IPS DF 6.9 (cell line): ENCODE data around the gene CCDC34.

ENCODE experiments used
- DNase-seq: peaks from one replicate; pipeline ENCODE4 v3.0.0-alpha.2; 2013; ENCODE audit warnings: low read depth, low spot score
- H3K27ac ChIP-seq: one replicate; pipeline ENCODE4 v1.5.1; 2013; ENCODE audit warnings: low read length, control low read depth
- H3K27me3 ChIP-seq: 2 replicates; pipeline ENCODE4 v1.6.1; 2013; ENCODE audit warnings: mild to moderate bottlenecking, low read length; ENCODE audit not compliant: control insufficient read depth, insufficient read depth
- H3K36me3 ChIP-seq: 2 replicates; pipeline ENCODE4 v1.6.1; 2013; ENCODE audit warnings: low read length; ENCODE audit not compliant: control insufficient read depth, insufficient read depth
- H3K4me1 ChIP-seq: 2 replicates; pipeline ENCODE4 v1.6.1; 2013; ENCODE audit warnings: low read length; ENCODE audit not compliant: control insufficient read depth, insufficient read depth
- H3K4me3 ChIP-seq: 2 replicates; pipeline ENCODE4 v1.5.1; 2013; ENCODE audit warnings: mild to moderate bottlenecking, low read length
- H3K9me3 ChIP-seq: 2 replicates; pipeline ENCODE4 v1.6.1; 2013; ENCODE audit warnings: low read length, inconsistent platforms; ENCODE audit not compliant: control insufficient read depth, insufficient read depth
- WGBS: extraction: QIAGEN DNeasy Blood & Tissue Kit; methylation state at CpG from one replicate; pipeline ENCODE4 v1.1.7; 2013; ENCODE audit warnings: mixed read lengths, missing lambda C conversion rate; ENCODE audit not compliant: insufficient read length, insufficient coverage; 5-methylcytosine and 5-hydroxymethylcytosine counted together

Gene CCDC34

GRCh38 chr11:27392278-27393114 is 29.5 kb upstream of the CCDC34 start:
- DNase-seq = no peak
- H3K4me3 ChIP-seq = no peak overlapping the region
- H3K4me1 ChIP-seq = peaks cover 5% of the 10 kb centered on the region; the same call in 1 of the 2 replicates
- no CpG with 5 or more reads among the region's 4 CpGs for WGBS
- H3K36me3 ChIP-seq = no peaks in the 10 kb centered on the region
- no peaks in the 10 kb centered on the region for H3K9me3 ChIP-seq
- H3K27ac ChIP-seq = no peak overlapping the region
- no peaks in the 10 kb centered on the region for H3K27me3 ChIP-seq

GRCh38 chr11:27391331-27392015 is 28.5 kb upstream of the CCDC34 start:
- Histone ChIP-seq H3K27me3 (no peaks in the 10 kb centered on the region), H3K4me3 (no peak overlapping the region), H3K36me3 (no peaks in the 10 kb centered on the region), H3K27ac (no peak overlapping the region), H3K9me3 (no peaks in the 10 kb centered on the region), H3K4me1 (peaks cover 5% of the 10 kb centered on the region; the same call in 1 of the 2 replicates)
- no peak for DNase-seq
- WGBS = no CpG with 5 or more reads among the region's 5 CpGs

DNA sequence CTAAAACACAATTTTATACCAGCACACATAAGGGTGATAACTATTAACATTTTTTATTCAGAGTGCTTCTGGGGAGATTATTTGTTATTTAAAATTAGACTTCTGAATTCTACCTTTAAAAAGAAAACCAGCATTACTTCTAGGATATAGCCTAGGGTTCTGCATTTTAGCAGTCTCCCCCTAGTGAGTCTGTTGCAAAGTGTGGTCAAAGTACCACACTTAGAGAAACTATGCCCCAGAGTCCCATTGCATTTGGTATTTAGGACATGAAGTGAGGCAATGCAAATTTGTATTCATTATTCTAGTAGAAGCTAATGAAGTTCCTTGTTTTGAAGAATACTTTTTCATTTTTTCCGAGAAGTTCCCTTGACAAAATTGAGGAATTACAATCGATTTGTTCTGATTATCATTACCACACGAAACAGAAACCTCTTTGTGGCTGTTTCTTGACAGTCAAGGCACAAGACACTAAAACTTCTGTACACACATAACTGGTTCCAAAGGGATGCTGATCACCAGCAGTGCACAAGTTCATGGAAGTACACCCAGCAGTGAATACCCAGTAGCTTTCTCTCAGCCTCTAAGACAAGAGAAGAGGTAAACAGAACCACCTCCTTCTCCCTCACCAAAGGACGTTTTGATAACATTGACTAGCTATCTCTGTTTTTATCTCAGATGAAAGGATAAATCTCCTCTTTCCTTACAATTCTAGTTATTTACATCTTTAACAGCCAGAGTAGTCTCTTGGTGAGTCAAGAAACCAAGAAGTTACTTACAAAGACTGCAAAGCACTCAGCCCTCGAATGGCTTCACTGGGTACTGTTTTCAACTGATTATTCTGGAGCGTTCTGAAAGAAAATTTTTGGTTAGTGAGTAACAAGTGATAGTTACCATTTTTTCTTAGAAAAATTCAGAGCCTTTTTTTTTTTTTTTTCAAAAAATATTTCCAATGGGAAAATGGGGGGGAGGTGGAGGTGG is 27.6 kb upstream of the CCDC34 start:
- H3K9me3 ChIP-seq = no peaks in the 10 kb centered on the region
- no peak overlapping the region for H3K27ac ChIP-seq
- peaks cover 5% of the 10 kb centered on the region; the same call in 1 of the 2 replicates for H3K4me1 ChIP-seq
- no peak for DNase-seq
- H3K36me3 ChIP-seq = no peaks in the 10 kb centered on the region
- no CpG with 5 or more reads among the region's 6 CpGs for WGBS
- no peak overlapping the region for H3K4me3 ChIP-seq
- no peaks in the 10 kb centered on the region for H3K27me3 ChIP-seq

GRCh38 chr11:27388869-27389268 is 25.9 kb upstream of the CCDC34 start:
- Histone ChIP-seq H3K27me3 (no peaks in the 10 kb centered on the region), H3K4me3 (no peak overlapping the region), H3K27ac (no peak overlapping the region), H3K36me3 (no peaks in the 10 kb centered on the region), H3K4me1 (peaks cover 1% of the 10 kb centered on the region; the same call in 1 of the 2 replicates), H3K9me3 (no peaks in the 10 kb centered on the region)
- WGBS = no CpG with 5 or more reads among the region's 1 CpG
- DNase-seq = no peak

GRCh38 chr11:27388001-27388400 is 25.0 kb upstream of the CCDC34 start:
- no CpG with 5 or more reads among the region's 2 CpGs for WGBS
- peaks cover 1% of the 10 kb centered on the region; the same call in 1 of the 2 replicates for H3K4me1 ChIP-seq
- no peak overlapping the region for H3K27ac ChIP-seq

DNA sequence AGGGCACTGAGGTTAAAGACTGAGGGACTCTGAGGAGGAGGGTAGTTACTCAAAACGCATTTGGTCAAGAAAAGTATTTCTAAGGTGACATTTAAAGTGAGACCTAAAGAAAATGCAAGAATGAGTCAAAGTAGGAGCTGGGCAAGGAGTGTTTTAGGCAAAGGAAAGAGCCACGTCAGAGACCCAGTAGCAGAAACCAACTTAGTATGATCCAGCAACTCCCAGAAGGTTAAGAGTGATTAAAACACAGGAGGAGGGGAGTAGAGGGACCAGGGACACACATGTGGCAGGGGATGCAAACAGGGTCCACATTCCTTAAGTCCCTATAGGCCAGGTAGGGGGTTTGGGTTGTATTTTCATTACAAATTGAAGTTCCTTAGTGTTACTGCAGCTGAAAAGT is 24.3 kb upstream of the CCDC34 start:
- H3K27ac ChIP-seq = no peak overlapping the region
- H3K9me3 ChIP-seq = no peaks in the 10 kb centered on the region
- no peaks in the 10 kb centered on the region for H3K36me3 ChIP-seq
- H3K4me3 ChIP-seq = no peak overlapping the region
- H3K4me1 ChIP-seq = peaks cover 1% of the 10 kb centered on the region; the same call in 1 of the 2 replicates
- no CpG with 5 or more reads among the region's 2 CpGs for WGBS
- no peaks in the 10 kb centered on the region for H3K27me3 ChIP-seq
- DNase-seq = no peak

More at GRCh38 chr11:27388001-27388400, 25.0 kb upstream of the CCDC34 start:
- Histone ChIP-seq H3K4me3 (no peak overlapping the region), H3K27me3 (no peaks in the 10 kb centered on the region), H3K9me3 (no peaks in the 10 kb centered on the region), H3K36me3 (no peaks in the 10 kb centered on the region)
- DNase-seq = no peak

- Histone ChIP-seq H3K27ac (no peak overlapping the region), H3K4me1 (peaks cover 1% of the 10 kb centered on the region; the same call in 1 of the 2 replicates), H3K9me3 (no peaks in the 10 kb centered on the region), H3K27me3 (no peaks in the 10 kb centered on the region), H3K4me3 (no peak overlapping the region), H3K36me3 (peaks cover 2% of the 10 kb centered on the region; the same call in 1 of the 2 replicates)
- DNase-seq = no peak
- no CpG with 5 or more reads among the region's 4 CpGs for WGBS
These were observed 23.3 kb upstream of the CCDC34 start for GRCh38 chr11:27386181-27386845.

DNA sequence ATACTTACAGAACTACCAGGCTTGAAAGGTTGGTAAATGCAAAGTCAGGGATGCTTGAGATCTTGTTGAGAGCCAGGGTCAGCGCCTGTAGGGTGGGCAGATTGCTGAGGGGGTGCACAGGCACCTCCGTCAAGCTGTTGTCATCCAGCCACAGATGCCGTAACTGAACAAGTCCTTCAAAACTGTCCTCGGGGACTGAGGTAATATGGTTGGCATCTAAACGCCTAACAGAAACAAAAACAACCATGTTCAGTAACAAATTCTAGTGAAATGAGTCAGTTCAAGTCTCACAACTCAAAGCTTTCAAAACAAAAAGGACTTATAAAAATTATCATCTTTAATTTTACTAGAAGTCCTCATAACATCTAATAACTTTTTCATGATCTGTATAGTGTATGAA is 22.2 kb upstream of the CCDC34 start:
- WGBS = no CpG with 5 or more reads among the region's 5 CpGs
- Histone ChIP-seq H3K4me1 (no peaks in the 10 kb centered on the region), H3K4me3 (no peak overlapping the region), H3K27ac (no peak overlapping the region), H3K27me3 (no peaks in the 10 kb centered on the region), H3K36me3 (peaks cover 5% of the 10 kb centered on the region; the same call in 1 of the 2 replicates), H3K9me3 (no peaks in the 10 kb centered on the region)
- no peak for DNase-seq

GRCh38 chr11:27384227-27384626 is 21.2 kb upstream of the CCDC34 start:
- Histone ChIP-seq H3K4me3 (no peak overlapping the region), H3K27me3 (no peaks in the 10 kb centered on the region), H3K36me3 (peaks cover 7% of the 10 kb centered on the region; the same call in 1 of the 2 replicates), H3K4me1 (no peaks in the 10 kb centered on the region), H3K27ac (no peak overlapping the region), H3K9me3 (no peaks in the 10 kb centered on the region)
- no peak for DNase-seq
